Neural cell (in vitro differentiated cells): Measurements from ENCODE around the gene MGAT2. TPM values are rescaled to one million over a fixed set of nuclear protein-coding genes. Genes with fewer than 3 reads are reported as not detected.

Experiments
- polyA plus RNA-seq: library from polyadenylated mRNA; depleted of rRNA; stranded (reverse); fragments of >200 nt; gene quantifications from 2 replicates; pipeline ENCODE4 v1.2.3, GENCODE V29; 2014
- small RNA-seq, 3 experiments: library from RNA; depleted of rRNA; stranded (forward); fragments of <200 nt; gene quantifications; one replicate each; pipeline ENCODE3, GENCODE V24; 2012

MGAT2 gene
- polyA plus RNA-seq, 1 donor from 2014 or later = 24.7 TPM

Small RNAs within 50 kb of the gene (small RNA-seq; reads per million reads assigned to genes)
- 0 reads per million in 3 experiments for gene AL139099.3
- 0 reads per million in 3 experiments for gene AL139099.4
- gene RF00019 = 0 to 1.2 (median 0) reads per million in 3 experiments

Other genes starting within 250 kb of the MGAT2 start
- 6,695 and 7,007 TPM in 2 replicates for gene RPS29, start 34.4 kb upstream of the MGAT2 start, polyA plus RNA-seq
- gene LRR1, start 21.9 kb upstream of the MGAT2 start, polyA plus RNA-seq = 4.4 TPM in 2 replicates
- gene RPL36AL, start 173 bp upstream of the MGAT2 start, polyA plus RNA-seq = 130 and 147 TPM in 2 replicates
- gene DNAAF2, start 14.4 kb downstream of the MGAT2 start, polyA plus RNA-seq = 37.2 and 41.6 TPM in 2 replicates
- 2.8 and 7.9 TPM in 2 replicates for gene POLE2, start 67.4 kb downstream of the MGAT2 start, polyA plus RNA-seq
- gene KLHDC1, start 72.3 kb downstream of the MGAT2 start, polyA plus RNA-seq = 5.2 and 6.5 TPM in 2 replicates
- 290 and 305 TPM in 2 replicates for gene KLHDC2, start 147.4 kb downstream of the MGAT2 start, polyA plus RNA-seq
- 91.0 and 113 TPM in 2 replicates for gene NEMF, start 232.0 kb downstream of the MGAT2 start, polyA plus RNA-seq